ENCODE measurements around the gene GPR156.
"Not testable (repeated sequence)": the region's sequence is repeated elsewhere in the genome, so short reads cannot be mapped to it uniquely, and the experiment has no call there.

GPR156 gene

DNA sequence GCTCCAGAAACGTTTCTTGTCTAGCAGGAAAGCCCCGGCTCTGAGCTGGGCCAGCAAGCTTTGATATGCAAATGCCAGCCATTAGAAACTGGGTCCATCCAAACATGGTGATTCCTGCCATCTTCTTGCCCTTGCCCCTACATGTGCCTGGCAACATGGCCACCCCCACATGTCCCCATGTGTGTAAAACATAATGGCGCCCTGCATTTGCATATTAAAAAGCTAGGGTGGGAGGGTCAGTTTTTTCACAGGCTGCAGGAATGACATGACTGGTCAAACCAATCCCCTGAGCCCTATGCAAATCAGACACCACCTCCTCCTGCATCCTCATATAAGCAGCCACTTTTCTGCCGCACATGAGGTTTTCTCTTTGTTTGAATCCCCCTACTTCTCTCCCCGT lies 21.2 kb downstream of the GPR156 start:
- Histone ChIP-seq H3K9ac (ENCODE audit: low read length) (no peak overlapping the region), H3K27ac (ENCODE audit: low read depth, low read length) (no peak overlapping the region), H3K27me3 (ENCODE audit: control insufficient read depth, insufficient read depth, low read length) (no peaks in the 10 kb centered on the region), H3K4me3 (ENCODE audit: low read length) (no peak overlapping the region), H3K36me3 (ENCODE audit: control insufficient read depth, insufficient read depth, low read length) (no peaks in the 10 kb centered on the region), H3K4me1 (ENCODE audit: control insufficient read depth, insufficient read depth, low read length) (no peaks in the 10 kb centered on the region)

GRCh38 chr3:120258009-120258408 lies 27.0 kb downstream of the GPR156 start:
- no peaks in the 10 kb centered on the region for H3K27me3 ChIP-seq (ENCODE audit: control insufficient read depth, insufficient read depth, low read length)
- H3K27ac ChIP-seq (ENCODE audit: low read depth, low read length) = no peak overlapping the region
- no peak overlapping the region for H3K4me3 ChIP-seq (ENCODE audit: low read length)
- H3K4me1 ChIP-seq (ENCODE audit: control insufficient read depth, insufficient read depth, low read length) = no peaks in the 10 kb centered on the region
- no peaks in the 10 kb centered on the region for H3K36me3 ChIP-seq (ENCODE audit: control insufficient read depth, insufficient read depth, low read length)
- H3K9ac ChIP-seq (ENCODE audit: low read length) = no peak overlapping the region

- Histone ChIP-seq H3K36me3 (ENCODE audit: control insufficient read depth, insufficient read depth, low read length) (no peaks in the 10 kb centered on the region), H3K27me3 (ENCODE audit: control insufficient read depth, insufficient read depth, low read length) (no peaks in the 10 kb centered on the region), H3K4me1 (ENCODE audit: control insufficient read depth, insufficient read depth, low read length) (no peaks in the 10 kb centered on the region), H3K4me3 (ENCODE audit: low read length) (no peak overlapping the region), H3K27ac (ENCODE audit: low read depth, low read length) (no peak overlapping the region), H3K9ac (ENCODE audit: low read length) (no peak overlapping the region)
Observed at GRCh38 chr3:120245386-120245785, 39.6 kb downstream of the GPR156 start.

DNA sequence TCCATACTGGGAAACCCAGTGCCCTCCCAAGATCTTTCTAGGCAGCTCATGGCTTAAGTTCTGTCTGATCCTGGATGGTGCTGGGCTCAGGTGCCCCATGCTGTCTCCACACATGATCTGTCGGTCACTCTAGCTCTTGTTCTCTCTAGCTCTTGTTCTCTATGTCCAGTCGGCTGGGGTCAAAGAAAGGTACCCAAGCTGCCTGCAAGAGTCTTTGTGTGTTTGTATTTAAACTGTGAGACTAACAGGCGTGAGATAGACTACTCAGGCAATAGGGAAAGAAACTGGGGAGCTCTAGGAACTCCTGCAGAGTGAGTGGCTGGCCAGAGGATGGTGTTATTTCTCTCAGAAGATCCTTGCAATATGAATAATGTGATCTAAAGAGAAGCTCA lies 40.2 kb downstream of the GPR156 start:
- Histone ChIP-seq H3K4me3 (ENCODE audit: low read length) (no peak overlapping the region), H3K9ac (ENCODE audit: low read length) (no peak overlapping the region), H3K27me3 (ENCODE audit: control insufficient read depth, insufficient read depth, low read length) (no peaks in the 10 kb centered on the region), H3K27ac (ENCODE audit: low read depth, low read length) (no peak overlapping the region), H3K4me1 (ENCODE audit: control insufficient read depth, insufficient read depth, low read length) (no peaks in the 10 kb centered on the region), H3K36me3 (ENCODE audit: control insufficient read depth, insufficient read depth, low read length) (no peaks in the 10 kb centered on the region)

DNA sequence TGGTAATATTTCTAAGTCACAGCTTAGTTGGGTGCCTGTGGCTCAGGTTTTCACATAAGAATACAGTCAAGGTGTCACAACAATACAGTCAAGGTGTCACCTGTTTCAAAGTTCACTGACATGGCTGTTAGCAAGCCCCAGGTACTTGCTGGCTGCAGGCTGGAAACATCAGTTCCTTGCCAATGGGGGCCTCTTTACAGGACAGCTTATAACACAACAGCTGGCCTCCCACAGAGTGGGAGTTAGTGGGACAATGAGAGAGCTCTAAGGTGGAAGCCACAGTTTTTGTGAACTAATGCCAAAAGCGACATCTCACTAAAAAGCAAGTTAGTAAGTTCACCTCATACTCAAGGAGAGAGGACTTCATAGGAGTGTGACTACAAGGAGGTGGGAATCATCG lies 45.4 kb downstream of the GPR156 start:
- no peaks in the 10 kb centered on the region for H3K4me1 ChIP-seq (ENCODE audit: control insufficient read depth, insufficient read depth, low read length)
- no peak overlapping the region for H3K4me3 ChIP-seq (ENCODE audit: low read length)
- H3K27me3 ChIP-seq (ENCODE audit: control insufficient read depth, insufficient read depth, low read length) = no peaks in the 10 kb centered on the region
- no peak overlapping the region for H3K9ac ChIP-seq (ENCODE audit: low read length)
- no peak overlapping the region for H3K27ac ChIP-seq (ENCODE audit: low read depth, low read length)
- no peaks in the 10 kb centered on the region for H3K36me3 ChIP-seq (ENCODE audit: control insufficient read depth, insufficient read depth, low read length)

GRCh38 chr3:120227710-120228347 lies 57.2 kb downstream of the GPR156 start:
- Histone ChIP-seq H3K27me3 (ENCODE audit: control insufficient read depth, insufficient read depth, low read length) (no peaks in the 10 kb centered on the region), H3K9ac (ENCODE audit: low read length) (no peak overlapping the region), H3K4me1 (ENCODE audit: control insufficient read depth, insufficient read depth, low read length) (no peaks in the 10 kb centered on the region), H3K27ac (ENCODE audit: low read depth, low read length) (no peak overlapping the region), H3K36me3 (ENCODE audit: control insufficient read depth, insufficient read depth, low read length) (no peaks in the 10 kb centered on the region), H3K4me3 (ENCODE audit: low read length) (no peak overlapping the region)

DNA sequence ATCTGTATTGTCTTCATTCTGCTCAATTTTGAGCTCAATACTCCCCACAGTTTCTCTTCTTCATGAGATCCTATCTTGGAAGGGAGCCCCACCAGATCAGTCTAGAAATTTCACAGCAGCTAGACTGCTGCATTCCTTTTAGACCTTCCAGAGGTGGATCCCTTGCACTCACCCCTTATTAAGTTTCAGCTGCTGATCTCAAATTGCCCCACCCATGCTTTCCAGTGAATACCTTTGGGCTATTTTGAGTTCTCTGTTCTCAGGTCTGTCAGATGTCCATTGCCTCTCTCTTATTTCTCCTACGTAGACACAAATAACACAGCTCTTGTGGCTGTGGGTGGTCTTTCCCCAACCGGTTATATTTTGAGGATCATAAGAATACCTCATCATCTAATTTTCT lies 60.8 kb downstream of the GPR156 start:
- Histone ChIP-seq H3K27me3 (ENCODE audit: control insufficient read depth, insufficient read depth, low read length) (no peaks in the 10 kb centered on the region), H3K9ac (ENCODE audit: low read length) (no peak overlapping the region), H3K27ac (ENCODE audit: low read depth, low read length) (no peak overlapping the region), H3K36me3 (ENCODE audit: control insufficient read depth, insufficient read depth, low read length) (no peaks in the 10 kb centered on the region), H3K4me1 (ENCODE audit: control insufficient read depth, insufficient read depth, low read length) (no peaks in the 10 kb centered on the region), H3K4me3 (ENCODE audit: low read length) (no peak overlapping the region)

- H3K27me3 ChIP-seq (ENCODE audit: control insufficient read depth, insufficient read depth, low read length) = no peaks in the 10 kb centered on the region
- no peak overlapping the region for H3K9ac ChIP-seq (ENCODE audit: low read length)
- H3K4me3 ChIP-seq (ENCODE audit: low read length) = no peak overlapping the region
- no peak overlapping the region for H3K27ac ChIP-seq (ENCODE audit: low read depth, low read length)
- no peaks in the 10 kb centered on the region for H3K36me3 ChIP-seq (ENCODE audit: control insufficient read depth, insufficient read depth, low read length)
- no peaks in the 10 kb centered on the region for H3K4me1 ChIP-seq (ENCODE audit: control insufficient read depth, insufficient read depth, low read length)
Observed at GRCh38 chr3:120218981-120219380, 66.0 kb downstream of the GPR156 start.

GRCh38 chr3:120216633-120217032 lies 68.4 kb downstream of the GPR156 start:
- not testable (repeated sequence) for H3K27me3 ChIP-seq (ENCODE audit: control insufficient read depth, insufficient read depth, low read length); H3K27ac ChIP-seq (ENCODE audit: low read depth, low read length); H3K4me3 ChIP-seq (ENCODE audit: low read length); H3K4me1 ChIP-seq (ENCODE audit: control insufficient read depth, insufficient read depth, low read length); H3K9ac ChIP-seq (ENCODE audit: low read length); H3K36me3 ChIP-seq (ENCODE audit: control insufficient read depth, insufficient read depth, low read length)

- Histone ChIP-seq H3K4me1 (ENCODE audit: control insufficient read depth, insufficient read depth, low read length) (no peaks in the 10 kb centered on the region), H3K4me3 (ENCODE audit: low read length) (no peak overlapping the region), H3K27me3 (ENCODE audit: control insufficient read depth, insufficient read depth, low read length) (no peaks in the 10 kb centered on the region), H3K27ac (ENCODE audit: low read depth, low read length) (no peak overlapping the region), H3K9ac (ENCODE audit: low read length) (no peak overlapping the region), H3K36me3 (ENCODE audit: control insufficient read depth, insufficient read depth, low read length) (no peaks in the 10 kb centered on the region)
Observed at GRCh38 chr3:120214176-120214575, 70.8 kb downstream of the GPR156 start.

DNA sequence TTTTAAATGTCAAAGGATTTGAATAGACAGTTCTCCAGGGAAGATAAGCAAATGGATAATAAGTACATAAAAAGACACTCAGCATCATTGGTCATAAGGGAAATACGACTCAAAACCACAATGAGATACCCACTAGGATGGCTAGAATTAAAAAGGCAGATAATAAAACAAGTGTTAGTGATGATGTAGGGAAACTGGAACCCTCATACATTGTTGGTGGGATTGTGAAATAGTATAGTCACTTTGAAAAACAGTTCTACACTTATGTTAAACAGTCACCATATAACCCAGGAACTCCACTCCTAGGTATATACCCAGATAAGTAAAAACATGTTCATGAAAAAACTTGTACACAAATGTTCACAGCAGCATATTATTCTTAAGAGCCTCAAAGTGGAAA lies 72.5 kb downstream of the GPR156 start:
- Histone ChIP-seq H3K36me3 (ENCODE audit: control insufficient read depth, insufficient read depth, low read length) (no peaks in the 10 kb centered on the region), H3K9ac (ENCODE audit: low read length) (no peak overlapping the region), H3K27me3 (ENCODE audit: control insufficient read depth, insufficient read depth, low read length) (no peaks in the 10 kb centered on the region), H3K27ac (ENCODE audit: low read depth, low read length) (no peak overlapping the region), H3K4me1 (ENCODE audit: control insufficient read depth, insufficient read depth, low read length) (no peaks in the 10 kb centered on the region), H3K4me3 (ENCODE audit: low read length) (no peak overlapping the region)

- Histone ChIP-seq H3K36me3 (ENCODE audit: control insufficient read depth, insufficient read depth, low read length) (no peaks in the 10 kb centered on the region), H3K9ac (ENCODE audit: low read length) (no peak overlapping the region), H3K4me3 (ENCODE audit: low read length) (no peak overlapping the region), H3K27me3 (ENCODE audit: control insufficient read depth, insufficient read depth, low read length) (no peaks in the 10 kb centered on the region), H3K4me1 (ENCODE audit: control insufficient read depth, insufficient read depth, low read length) (no peaks in the 10 kb centered on the region), H3K27ac (ENCODE audit: low read depth, low read length) (no peak overlapping the region)
Observed at GRCh38 chr3:120209425-120209824, 75.6 kb downstream of the GPR156 start.

GRCh38 chr3:120204338-120204737 lies 80.7 kb downstream of the GPR156 start:
- no peaks in the 10 kb centered on the region for H3K36me3 ChIP-seq (ENCODE audit: control insufficient read depth, insufficient read depth, low read length)
- H3K27ac ChIP-seq (ENCODE audit: low read depth, low read length) = no peak overlapping the region
- H3K4me1 ChIP-seq (ENCODE audit: control insufficient read depth, insufficient read depth, low read length) = no peaks in the 10 kb centered on the region
- no peak overlapping the region for H3K4me3 ChIP-seq (ENCODE audit: low read length)
- H3K9ac ChIP-seq (ENCODE audit: low read length) = no peak overlapping the region
- no peaks in the 10 kb centered on the region for H3K27me3 ChIP-seq (ENCODE audit: control insufficient read depth, insufficient read depth, low read length)
